Limb (tissue), 2 donors: ENCODE data around the gene ARHGAP19.
"Not testable (repeated sequence)": the region's sequence is repeated elsewhere in the genome, so short reads cannot be mapped to it uniquely, and the experiment has no call there.

ENCODE experiments used
- DNase-seq, 2 donors: peaks; one replicate each; pipeline ENCODE4 v3.0.0-alpha.2; 2016; ENCODE audit errors: extremely low spot score in 2 of 2

ARHGAP19 gene

GRCh38 chr10:97321032-97321803 lies 28.8 kb upstream of the ARHGAP19 start:
- peak; percentile 31 to 68 for DNase-seq

DNA sequence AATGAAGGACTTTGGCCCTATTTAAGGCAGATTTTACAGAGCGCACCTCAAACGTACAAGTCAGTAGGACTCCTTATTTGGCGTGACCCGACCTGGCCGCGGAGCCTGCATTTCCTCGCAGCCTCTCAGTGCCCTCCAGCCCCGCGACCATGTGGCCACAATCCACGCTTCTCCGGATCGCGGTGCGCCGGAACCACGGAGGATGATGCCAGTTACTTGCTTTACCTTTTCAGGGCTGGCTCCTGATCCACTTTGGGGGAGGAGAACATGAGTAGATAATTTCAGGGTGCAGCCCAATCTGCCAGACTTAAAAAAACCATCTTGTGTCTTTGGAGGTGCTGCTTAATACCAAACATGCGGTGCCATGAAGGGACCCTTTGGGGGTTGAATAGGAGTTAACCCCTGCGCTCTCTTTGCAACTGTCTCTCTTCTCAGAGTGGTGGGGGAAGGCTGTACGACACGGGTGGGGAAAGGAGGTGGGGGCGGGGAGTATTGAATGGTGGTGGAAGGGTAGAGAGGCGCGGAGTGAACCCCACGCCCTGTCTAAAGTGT lies 28.1 kb upstream of the ARHGAP19 start:
- peak in 1 of 2 donors; percentile 42 for DNase-seq

- peak in 1 of 2 donors; percentile 70 for DNase-seq
These were observed 27.4 kb upstream of the ARHGAP19 start for GRCh38 chr10:97319671-97320479.

DNA sequence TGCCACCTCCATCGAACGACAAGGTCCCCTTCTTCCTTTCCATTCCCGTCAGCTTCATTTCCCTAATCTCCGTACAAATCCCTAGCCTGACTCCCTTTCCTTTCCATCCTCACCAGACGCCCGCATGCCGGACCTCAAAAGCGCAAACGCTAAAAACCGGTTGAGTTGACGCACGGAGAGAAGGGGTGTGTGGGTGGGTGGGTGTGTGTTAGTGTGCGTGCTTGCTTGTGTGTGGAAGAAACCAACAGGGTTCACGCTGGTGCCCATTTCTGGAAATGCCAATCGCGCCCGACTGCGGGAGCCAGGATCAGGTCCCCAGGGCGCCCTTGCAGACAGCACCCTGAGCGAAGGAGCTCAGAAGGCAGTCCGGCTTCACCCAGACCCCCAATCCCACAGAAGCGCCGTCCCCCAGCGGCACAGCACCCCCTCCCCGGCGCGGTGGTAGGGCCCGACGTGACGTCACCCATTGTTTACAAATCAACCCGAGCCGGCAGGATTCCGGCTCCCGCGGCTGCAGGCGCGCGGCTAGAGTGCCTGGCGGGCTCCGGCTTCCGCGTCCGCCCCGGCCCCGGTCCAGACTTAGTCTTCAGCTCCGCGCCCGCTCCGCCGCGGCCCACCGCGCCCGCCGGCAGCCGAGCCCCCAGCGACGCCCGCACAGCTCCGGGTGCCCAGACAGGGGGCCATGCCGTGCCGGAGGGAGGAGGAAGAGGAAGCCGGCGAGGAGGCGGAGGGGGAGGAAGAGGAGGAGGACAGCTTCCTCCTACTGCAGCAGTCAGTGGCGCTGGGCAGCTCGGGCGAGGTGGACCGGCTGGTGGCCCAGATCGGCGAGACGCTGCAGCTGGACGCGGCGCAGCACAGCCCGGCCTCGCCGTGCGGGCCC lies 26.6 kb upstream of the ARHGAP19 start, which contains the start of gene FRAT1:
Gene FRAT1, plus strand, starts transcription at position 500 of the 880 bp plus-strand sequence. Its CDS starts 183 bp downstream, at position 683.
- DNase-seq, result peak; percentile 85 to 96

- DNase-seq, result no peak
These were observed 22.2 kb upstream of the ARHGAP19 start for GRCh38 chr10:97314671-97315070.

DNA sequence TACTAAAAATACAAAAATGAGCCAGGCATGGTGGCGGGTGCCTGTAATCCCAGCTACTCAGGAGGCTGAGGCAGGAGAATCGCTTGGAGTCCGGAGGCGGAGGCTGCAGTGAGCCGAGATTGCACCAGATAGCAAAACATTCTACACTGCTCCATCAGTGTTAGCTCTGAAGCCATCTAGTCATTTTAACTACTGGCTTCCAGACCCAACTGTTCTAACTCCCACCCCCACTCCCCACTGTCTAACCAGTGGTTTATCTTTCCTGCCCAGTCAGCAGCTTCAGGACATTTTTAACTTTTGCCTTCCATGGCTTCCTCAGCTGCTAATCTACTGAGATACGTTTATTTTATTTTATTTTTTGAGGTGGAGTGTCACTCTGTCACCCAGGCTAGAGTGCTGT lies 20.5 kb upstream of the ARHGAP19 start:
- no peak for DNase-seq

- no peak for DNase-seq
These were observed 18.7 kb upstream of the ARHGAP19 start for GRCh38 chr10:97311111-97311626.

DNA sequence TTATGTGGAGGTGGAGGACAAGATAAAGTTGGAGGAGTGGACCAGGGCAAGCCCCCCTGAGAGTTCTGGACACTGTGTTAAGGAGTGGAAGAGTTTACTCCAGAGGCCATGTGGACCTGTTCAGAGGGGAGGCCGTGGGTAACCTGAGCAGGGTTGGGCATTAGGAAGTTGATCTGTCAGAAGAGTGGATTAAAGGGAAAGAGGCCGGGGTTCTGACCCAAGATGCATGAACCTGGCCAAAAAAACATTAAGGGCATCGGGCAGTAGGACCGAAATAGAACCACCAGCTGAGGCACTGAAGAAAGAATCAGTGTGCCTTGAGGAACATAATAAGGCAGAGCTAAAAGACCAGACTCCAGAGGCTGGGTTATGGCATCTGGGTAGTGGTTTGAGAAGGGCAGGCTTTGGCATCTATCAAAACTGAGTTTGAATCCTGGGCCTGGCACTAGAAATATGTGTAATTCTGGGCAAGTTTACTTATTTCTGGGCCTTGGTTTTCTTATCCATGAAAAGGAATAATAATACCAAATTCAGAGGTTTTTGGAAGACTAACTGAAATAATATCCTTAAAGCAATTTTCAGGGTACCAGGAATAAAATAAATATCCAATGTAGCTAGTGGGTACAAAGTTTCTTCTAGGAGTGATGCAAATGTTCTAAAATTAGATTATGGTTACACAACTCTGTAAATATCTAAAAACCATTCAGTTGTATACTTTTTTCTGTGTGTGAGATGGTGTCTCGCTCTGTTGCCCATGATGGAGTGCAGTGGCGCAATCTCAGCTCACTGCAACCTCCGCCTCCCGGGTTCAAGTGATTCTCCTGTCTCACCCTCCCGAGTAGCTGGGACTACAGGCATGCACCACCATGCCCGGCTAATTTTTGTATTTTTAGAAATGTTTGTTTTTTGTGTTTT lies 15.7 kb upstream of the ARHGAP19 start:
- no peak for DNase-seq

DNA sequence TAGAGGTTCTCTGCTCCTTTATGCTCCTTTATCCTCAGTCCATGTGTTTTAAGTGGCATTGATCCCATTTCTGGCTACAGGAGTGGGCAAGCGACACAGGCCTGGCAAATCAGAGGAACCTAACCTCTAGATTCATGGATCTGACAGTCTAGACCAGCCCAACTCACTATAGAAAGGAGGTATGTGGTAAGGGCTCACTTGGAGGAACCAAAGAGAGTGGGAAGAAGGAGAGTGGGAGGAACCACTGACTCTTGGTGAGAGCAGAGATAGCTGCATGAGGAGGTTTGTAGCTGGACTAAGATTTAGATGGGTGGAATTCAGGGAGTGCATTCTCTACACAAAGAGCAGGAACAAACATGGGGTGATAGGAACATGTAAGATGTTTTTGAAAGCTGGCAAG lies 15.0 kb upstream of the ARHGAP19 start:
- DNase-seq, result no peak

- DNase-seq, result no peak
These were observed 9.8 kb upstream of the ARHGAP19 start for GRCh38 chr10:97302088-97302791.

DNA sequence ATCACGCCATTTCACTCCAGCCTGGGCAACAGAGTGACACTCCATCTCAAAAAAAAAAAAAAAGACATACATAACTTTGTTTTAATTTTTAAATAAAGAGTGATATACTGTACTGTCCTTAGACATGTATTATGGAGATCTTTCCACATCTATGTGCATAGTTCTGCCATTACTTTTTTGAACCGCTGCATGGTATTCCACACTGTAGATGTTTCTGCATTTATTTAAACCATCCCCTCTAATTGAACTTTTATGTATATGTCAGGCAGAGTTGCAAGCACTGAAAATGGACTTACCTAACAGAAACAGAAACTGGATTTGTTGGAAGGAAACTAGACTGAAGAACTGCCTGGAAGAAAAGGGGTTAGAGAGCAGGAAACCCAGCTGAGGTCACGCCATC lies 8.5 kb upstream of the ARHGAP19 start:
- no peak for DNase-seq

DNA sequence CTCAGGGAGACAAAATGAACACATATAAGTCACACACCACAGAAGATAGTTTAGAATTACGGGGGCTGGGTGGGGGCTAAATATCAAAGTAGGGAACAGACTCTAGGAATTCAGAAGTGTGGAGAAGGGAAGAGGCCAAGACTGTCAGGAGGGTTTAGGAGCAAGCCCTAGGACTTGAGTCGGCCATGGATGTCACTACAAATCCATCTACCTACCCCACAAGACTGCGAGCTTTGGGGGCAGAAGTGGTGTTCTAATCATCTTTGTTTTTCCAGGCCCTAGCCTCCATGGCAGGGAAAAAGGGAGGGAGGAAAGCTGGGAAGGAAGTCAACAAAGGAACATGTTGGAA lies 5.8 kb upstream of the ARHGAP19 start:
- DNase-seq, result no peak

GRCh38 chr10:97297556-97298222 lies 5.3 kb upstream of the ARHGAP19 start:
- DNase-seq, result no peak

- no peak for DNase-seq
These were observed 393 bp upstream of the ARHGAP19 start for GRCh38 chr10:97292862-97293198.

DNA sequence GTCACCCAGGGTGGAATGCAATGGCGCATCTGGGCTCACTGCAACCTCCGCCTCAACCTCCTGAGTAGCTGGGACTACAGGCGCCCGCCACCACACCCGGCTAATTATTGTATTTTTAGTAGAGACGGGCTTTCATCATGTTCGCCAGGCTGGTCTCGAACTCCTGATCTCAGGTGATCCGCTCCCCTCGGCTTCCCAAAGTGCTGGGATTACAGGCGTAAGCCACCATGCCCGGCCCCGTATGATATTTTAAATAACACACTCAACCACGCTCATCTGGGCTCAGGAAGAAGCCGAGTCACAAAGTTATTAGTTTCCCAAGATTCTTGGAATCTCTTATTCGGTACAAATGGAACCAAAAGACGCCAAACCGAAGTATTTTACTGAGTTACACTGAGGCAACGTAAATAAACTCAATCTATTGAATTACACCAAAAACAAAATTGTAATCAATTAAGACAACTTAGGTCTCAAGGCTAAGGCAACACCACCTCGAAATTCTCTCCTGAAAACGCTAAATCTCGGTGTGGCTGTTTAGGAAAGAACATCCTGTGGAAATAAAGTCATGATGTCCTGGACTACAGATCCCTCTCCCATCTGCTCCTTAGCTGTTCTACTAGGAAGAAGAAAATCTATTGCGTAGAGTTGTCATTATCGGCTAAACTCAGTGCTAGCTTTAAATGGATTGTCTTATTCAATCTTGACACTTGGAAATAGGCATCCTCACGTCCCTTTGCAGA lies 910 bp downstream of the ARHGAP19 start:
- no peak for DNase-seq

DNA sequence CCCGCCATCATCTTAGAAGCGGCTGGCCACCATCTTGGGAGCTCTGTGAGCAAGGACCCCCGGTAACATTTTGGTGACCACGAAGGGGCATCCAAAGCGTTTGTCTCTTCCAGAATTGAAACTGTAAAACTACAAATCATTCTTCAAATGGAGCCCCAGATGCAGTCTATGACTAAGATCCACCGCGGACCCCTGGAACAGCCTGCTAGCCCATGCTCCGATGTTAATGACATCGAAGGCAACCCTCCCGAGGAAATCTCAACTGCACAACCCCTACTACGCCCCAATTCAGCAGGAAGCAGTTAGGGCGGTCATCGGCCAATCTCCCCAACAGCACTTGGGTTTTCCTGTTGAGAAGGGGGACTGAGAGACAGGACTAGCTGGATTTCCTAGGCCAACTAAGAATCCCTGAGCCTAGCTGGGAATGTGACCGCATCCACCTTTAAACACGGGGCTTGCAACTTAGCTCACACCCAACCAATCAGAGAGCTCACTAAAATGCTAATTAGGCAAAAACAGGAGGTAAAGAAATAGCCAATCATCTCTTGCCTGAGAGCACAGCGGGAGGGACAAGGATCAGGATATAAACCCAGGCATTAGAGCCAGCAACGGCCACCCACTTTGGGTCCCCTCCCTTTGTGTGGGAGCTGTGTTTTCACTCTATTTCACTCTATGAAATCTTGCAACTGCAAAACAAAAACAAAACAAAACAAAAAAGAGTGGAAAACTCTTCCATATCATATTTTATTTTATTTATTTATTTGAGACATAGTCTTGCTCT lies 1.7 kb downstream of the ARHGAP19 start:
- DNase-seq, result not testable (repeated sequence)

DNA sequence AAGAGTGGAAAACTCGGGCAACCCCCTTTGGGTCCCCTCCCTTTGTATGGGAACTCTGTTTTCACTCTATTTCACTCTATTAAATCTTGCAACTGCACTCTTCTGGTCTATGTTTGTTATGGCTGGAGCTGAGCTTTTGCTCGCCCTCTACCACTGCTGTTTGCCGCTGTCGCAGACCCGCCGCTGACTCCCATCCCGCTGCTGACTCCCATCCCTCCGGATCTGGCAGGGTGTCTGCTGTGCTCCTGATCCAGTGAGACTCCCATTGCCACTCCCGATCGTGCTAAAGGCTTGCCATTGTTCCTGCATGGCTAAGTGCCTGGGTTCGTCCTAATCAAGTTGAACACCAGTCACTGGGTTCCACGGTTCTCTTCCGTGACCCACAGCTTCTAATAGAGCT lies 2.4 kb downstream of the ARHGAP19 start:
- not testable (repeated sequence) for DNase-seq

GRCh38 chr10:97280783-97281182 lies 11.7 kb downstream of the ARHGAP19 start:
- no peak for DNase-seq
